K562 (cell line): ENCODE measurements around the gene OR2B2. TPM values are rescaled to one million over a fixed set of nuclear protein-coding genes. Genes with fewer than 3 reads are reported as not detected.

Experiments
- MGA ChIP-seq: fragments of 450-650 bp; IDR thresholded peaks from 2 replicates; pipeline ENCODE4 v1.6.1; 2016; ENCODE audit warnings: mild to moderate bottlenecking, moderate library complexity
- PHF20 ChIP-seq: fragments of 450-650 bp; IDR thresholded peaks from 2 replicates; pipeline ENCODE4 v1.6.1; 2018; ENCODE audit not compliant: partially characterized antibody
- ZNF263 ChIP-seq: sonication (generic); formaldehyde crosslinking; IDR thresholded peaks from 2 replicates; pipeline ENCODE4 v1.8.0; 2022; ENCODE audit warnings: mild to moderate bottlenecking, missing genetic modification reagents, borderline replicate concordance
- ZNF644 ChIP-seq: fragments of 200-800 bp; sonication (Bioruptor generic); IDR thresholded peaks from 2 replicates; pipeline ENCODE4 v1.6.1; 2016; ENCODE audit warnings: low read depth, missing genetic modification characterization, missing compliant biosample characterization
- polyA plus RNA-seq, 8 experiments: library from polyadenylated mRNA; depleted of rRNA in 4 of 8; stranded (reverse) in 5 of 8; unstranded in 3 of 8; fragments of >200 nt; fragmentation: Nextera tagmentation in 2 of 8; fragmentation: Illumina TruSeq in 1 of 8; extraction: Ambion mirVana in 2 of 8; extraction: Trizol in 1 of 8; gene quantifications; 2 replicates each; pipeline versions ENCODE4 v1.2.1 to v1.2.3, GENCODE V29; 2011 to 2014; ENCODE audit warnings: inconsistent platforms in 1 of 8, missing spikeins in 1 of 8
- total RNA-seq, 7 experiments: library from RNA; depleted of rRNA in 6 of 7; stranded (reverse); fragments of >200 nt in 6 of 7; fragmentation: Illumina TruSeq in 2 of 7; extraction: Trizol in 2 of 7; gene quantifications; 2 replicates each; pipeline versions ENCODE4 v1.2.1 to v1.2.3, GENCODE V29; 2011 to 2021; ENCODE audit warnings: low replicate concordance in 1 of 7
- TF ChIP-seq, protein P1 (sequence below): sonication (generic); formaldehyde crosslinking; IDR thresholded peaks from 2 replicates; pipeline ENCODE4 v1.8.1; 2022; ENCODE audit warnings: missing genetic modification reagents
- TF ChIP-seq, protein P2 (sequence below): fragments of 150-350 bp; IDR thresholded peaks from 2 replicates; pipeline ENCODE4 v1.6.1; 2014; ENCODE audit warnings: low read depth, mild to moderate bottlenecking, low read length, borderline replicate concordance
- TF ChIP-seq, protein P3 (sequence below), 2 experiments: fragments of 450-650 bp; IDR thresholded peaks; 2 replicates each; pipeline ENCODE4 v1.6.1; 2016

The OR2B2 gene
- total and polyA plus RNA-seq, 9 of the 15 experiments (the other 6 are each of a cell fraction or from before 2014, with no cell fraction given): 0.24 TPM; not detected in 8

- TF ChIP-seq MGA: peak; percentile 95
- TF ChIP-seq ZNF644: peak; percentile 78; the same call in 1 of the 2 replicates
- TF ChIP-seq, protein P1, sequence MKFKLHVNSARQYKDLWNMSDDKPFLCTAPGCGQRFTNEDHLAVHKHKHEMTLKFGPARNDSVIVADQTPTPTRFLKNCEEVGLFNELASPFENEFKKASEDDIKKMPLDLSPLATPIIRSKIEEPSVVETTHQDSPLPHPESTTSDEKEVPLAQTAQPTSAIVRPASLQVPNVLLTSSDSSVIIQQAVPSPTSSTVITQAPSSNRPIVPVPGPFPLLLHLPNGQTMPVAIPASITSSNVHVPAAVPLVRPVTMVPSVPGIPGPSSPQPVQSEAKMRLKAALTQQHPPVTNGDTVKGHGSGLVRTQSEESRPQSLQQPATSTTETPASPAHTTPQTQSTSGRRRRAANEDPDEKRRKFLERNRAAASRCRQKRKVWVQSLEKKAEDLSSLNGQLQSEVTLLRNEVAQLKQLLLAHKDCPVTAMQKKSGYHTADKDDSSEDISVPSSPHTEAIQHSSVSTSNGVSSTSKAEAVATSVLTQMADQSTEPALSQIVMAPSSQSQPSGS (CRISPR knock-in tag): no peak
- TF ChIP-seq, protein P2, sequence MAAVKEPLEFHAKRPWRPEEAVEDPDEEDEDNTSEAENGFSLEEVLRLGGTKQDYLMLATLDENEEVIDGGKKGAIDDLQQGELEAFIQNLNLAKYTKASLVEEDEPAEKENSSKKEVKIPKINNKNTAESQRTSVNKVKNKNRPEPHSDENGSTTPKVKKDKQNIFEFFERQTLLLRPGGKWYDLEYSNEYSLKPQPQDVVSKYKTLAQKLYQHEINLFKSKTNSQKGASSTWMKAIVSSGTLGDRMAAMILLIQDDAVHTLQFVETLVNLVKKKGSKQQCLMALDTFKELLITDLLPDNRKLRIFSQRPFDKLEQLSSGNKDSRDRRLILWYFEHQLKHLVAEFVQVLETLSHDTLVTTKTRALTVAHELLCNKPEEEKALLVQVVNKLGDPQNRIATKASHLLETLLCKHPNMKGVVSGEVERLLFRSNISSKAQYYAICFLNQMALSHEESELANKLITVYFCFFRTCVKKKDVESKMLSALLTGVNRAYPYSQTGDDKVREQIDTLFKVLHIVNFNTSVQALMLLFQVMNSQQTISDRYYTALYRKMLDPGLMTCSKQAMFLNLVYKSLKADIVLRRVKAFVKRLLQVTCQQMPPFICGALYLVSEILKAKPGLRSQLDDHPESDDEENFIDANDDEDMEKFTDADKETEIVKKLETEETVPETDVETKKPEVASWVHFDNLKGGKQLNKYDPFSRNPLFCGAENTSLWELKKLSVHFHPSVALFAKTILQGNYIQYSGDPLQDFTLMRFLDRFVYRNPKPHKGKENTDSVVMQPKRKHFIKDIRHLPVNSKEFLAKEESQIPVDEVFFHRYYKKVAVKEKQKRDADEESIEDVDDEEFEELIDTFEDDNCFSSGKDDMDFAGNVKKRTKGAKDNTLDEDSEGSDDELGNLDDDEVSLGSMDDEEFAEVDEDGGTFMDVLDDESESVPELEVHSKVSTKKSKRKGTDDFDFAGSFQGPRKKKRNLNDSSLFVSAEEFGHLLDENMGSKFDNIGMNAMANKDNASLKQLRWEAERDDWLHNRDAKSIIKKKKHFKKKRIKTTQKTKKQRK: no peak
- TF ChIP-seq, protein P3, sequence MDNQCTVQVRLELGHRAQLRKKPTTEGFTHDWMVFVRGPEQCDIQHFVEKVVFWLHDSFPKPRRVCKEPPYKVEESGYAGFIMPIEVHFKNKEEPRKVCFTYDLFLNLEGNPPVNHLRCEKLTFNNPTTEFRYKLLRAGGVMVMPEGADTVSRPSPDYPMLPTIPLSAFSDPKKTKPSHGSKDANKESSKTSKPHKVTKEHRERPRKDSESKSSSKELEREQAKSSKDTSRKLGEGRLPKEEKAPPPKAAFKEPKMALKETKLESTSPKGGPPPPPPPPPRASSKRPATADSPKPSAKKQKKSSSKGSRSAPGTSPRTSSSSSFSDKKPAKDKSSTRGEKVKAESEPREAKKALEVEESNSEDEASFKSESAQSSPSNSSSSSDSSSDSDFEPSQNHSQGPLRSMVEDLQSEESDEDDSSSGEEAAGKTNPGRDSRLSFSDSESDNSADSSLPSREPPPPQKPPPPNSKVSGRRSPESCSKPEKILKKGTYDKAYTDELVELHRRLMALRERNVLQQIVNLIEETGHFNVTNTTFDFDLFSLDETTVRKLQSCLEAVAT (IDR thresholded peaks at IDR 0.05): peak; percentile 82 to 93
- peak; percentile 8 for TF ChIP-seq PHF20
- no peak; the same call in 1 of the 2 replicates for TF ChIP-seq ZNF263 (CRISPR knock-in tag)
These were observed 21.5 kb downstream of the OR2B2 start (continued) for GRCh38 chr6:27890445-27891319.
